ENCODE measurements around the gene CCHCR1. TPM values are rescaled to one million over a fixed set of nuclear protein-coding genes. Genes with fewer than 3 reads are reported as not detected.

CCHCR1 gene
- total and polyA plus RNA-seq, 2 of the 13 experiments (the other 11 are each of a cell fraction or from before 2014, with no cell fraction given), result 14.6 to 28.2 TPM

DNA sequence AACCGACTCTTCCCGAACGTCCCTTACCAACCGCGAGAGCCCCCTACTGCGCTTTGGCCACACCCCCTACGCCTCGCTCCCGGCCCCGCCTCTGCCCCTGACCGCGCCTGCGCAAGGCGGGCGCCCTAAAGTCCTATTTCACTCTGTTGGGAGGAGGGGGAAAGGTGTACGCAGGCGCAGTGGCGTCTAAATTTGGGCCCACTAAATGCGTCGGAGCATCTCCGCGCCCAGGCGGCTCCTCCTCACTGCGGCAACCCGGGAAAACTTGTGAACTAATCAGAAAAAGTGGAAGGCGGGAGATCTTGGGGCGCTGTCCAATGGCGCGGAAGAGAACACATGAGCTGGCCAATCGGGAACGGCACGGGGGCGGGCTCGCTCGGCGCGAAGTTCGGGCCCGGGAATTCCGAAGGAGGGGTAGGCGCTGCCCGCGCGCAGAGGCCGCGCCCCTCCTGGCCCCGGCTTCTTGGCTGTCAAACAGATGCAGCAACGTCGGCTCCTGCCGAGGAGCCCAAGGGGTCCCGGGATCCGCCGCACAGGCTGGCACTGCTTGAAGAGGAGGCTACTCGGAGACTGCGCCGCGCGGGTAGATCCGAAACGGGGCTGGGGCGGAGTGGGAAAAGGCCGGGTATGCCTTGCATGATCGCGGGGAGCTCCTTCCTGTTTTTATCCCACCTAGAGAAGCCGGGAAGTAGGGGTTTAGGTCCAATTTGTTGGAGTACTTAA lies 699 bp upstream of the CCHCR1 start, which contains the start of gene TCF19 (continued):
- no peak for TF ChIP-seq ZNF30 (CRISPR knock-in tag; IDR thresholded peaks at IDR 0.05)
- TF ChIP-seq, protein P1, sequence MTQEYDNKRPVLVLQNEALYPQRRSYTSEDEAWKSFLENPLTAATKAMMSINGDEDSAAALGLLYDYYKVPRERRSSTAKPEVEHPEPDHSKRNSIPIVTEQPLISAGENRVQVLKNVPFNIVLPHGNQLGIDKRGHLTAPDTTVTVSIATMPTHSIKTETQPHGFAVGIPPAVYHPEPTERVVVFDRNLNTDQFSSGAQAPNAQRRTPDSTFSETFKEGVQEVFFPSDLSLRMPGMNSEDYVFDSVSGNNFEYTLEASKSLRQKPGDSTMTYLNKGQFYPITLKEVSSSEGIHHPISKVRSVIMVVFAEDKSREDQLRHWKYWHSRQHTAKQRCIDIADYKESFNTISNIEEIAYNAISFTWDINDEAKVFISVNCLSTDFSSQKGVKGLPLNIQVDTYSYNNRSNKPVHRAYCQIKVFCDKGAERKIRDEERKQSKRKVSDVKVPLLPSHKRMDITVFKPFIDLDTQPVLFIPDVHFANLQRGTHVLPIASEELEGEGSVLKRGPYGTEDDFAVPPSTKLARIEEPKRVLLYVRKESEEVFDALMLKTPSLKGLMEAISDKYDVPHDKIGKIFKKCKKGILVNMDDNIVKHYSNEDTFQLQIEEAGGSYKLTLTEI (CRISPR knock-in tag; conservative IDR thresholded peaks at IDR 0.05), result peak; percentile 20; the same call in 1 of the 2 replicates
- no peak for TF ChIP-seq ZNF572 (CRISPR knock-in tag; IDR thresholded peaks at IDR 0.05)
- no peak for TF ChIP-seq SRSF9 (IDR thresholded peaks at IDR 0.05; ENCODE audit: borderline replicate concordance, insufficient read depth, low read depth, low read length, poor library complexity, severe bottlenecking)
- no peak for TF ChIP-seq ZNF709 (CRISPR knock-in tag; IDR thresholded peaks at IDR 0.05)
- no peak for TF ChIP-seq ZNF329 (CRISPR knock-in tag; IDR thresholded peaks at IDR 0.05; ENCODE audit: low read depth)
- TF ChIP-seq NONO (IDR thresholded peaks at IDR 0.05), result no peak
- TF ChIP-seq NONO (CRISPR knock-in tag; conservative IDR thresholded peaks at IDR 0.05), result peak; percentile 67; the same call in 1 of the 2 replicates
- TF ChIP-seq PAWR (CRISPR knock-in tag; IDR thresholded peaks at IDR 0.05; ENCODE audit: borderline replicate concordance), result no peak
- TF ChIP-seq, protein P2, sequence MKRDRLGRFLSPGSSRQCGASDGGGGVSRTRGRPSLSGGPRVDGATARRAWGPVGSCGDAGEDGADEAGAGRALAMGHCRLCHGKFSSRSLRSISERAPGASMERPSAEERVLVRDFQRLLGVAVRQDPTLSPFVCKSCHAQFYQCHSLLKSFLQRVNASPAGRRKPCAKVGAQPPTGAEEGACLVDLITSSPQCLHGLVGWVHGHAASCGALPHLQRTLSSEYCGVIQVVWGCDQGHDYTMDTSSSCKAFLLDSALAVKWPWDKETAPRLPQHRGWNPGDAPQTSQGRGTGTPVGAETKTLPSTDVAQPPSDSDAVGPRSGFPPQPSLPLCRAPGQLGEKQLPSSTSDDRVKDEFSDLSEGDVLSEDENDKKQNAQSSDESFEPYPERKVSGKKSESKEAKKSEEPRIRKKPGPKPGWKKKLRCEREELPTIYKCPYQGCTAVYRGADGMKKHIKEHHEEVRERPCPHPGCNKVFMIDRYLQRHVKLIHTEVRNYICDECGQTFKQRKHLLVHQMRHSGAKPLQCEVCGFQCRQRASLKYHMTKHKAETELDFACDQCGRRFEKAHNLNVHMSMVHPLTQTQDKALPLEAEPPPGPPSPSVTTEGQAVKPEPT (CRISPR knock-in tag; IDR thresholded peaks at IDR 0.05; ENCODE audit: low read depth), result peak; percentile 88; the same call in 1 of the 2 replicates
- TF ChIP-seq ZNF496 (CRISPR knock-in tag; IDR thresholded peaks at IDR 0.05; ENCODE audit: insufficient replicate concordance), result no peak
- TF ChIP-seq, protein P3, sequence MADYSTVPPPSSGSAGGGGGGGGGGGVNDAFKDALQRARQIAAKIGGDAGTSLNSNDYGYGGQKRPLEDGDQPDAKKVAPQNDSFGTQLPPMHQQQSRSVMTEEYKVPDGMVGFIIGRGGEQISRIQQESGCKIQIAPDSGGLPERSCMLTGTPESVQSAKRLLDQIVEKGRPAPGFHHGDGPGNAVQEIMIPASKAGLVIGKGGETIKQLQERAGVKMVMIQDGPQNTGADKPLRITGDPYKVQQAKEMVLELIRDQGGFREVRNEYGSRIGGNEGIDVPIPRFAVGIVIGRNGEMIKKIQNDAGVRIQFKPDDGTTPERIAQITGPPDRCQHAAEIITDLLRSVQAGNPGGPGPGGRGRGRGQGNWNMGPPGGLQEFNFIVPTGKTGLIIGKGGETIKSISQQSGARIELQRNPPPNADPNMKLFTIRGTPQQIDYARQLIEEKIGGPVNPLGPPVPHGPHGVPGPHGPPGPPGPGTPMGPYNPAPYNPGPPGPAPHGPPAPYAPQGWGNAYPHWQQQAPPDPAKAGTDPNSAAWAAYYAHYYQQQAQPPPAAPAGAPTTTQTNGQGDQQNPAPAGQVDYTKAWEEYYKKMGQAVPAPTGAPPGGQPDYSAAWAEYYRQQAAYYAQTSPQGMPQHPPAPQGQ (CRISPR knock-in tag; IDR thresholded peaks at IDR 0.05; ENCODE audit: borderline replicate concordance), result no peak
- TF ChIP-seq GATA4 (IDR thresholded peaks at IDR 0.05; ENCODE audit: borderline replicate concordance, low read depth), result no peak
- 0 out of 2 replicates have a peak, but pooled peaks have one; percentile 55 for TF ChIP-seq ZNF543 (CRISPR knock-in tag; IDR thresholded peaks at IDR 0.05)
- TF ChIP-seq, protein P4, sequence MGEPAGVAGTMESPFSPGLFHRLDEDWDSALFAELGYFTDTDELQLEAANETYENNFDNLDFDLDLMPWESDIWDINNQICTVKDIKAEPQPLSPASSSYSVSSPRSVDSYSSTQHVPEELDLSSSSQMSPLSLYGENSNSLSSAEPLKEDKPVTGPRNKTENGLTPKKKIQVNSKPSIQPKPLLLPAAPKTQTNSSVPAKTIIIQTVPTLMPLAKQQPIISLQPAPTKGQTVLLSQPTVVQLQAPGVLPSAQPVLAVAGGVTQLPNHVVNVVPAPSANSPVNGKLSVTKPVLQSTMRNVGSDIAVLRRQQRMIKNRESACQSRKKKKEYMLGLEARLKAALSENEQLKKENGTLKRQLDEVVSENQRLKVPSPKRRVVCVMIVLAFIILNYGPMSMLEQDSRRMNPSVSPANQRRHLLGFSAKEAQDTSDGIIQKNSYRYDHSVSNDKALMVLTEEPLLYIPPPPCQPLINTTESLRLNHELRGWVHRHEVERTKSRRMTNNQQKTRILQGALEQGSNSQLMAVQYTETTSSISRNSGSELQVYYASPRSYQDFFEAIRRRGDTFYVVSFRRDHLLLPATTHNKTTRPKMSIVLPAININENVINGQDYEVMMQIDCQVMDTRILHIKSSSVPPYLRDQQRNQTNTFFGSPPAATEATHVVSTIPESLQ (CRISPR knock-in tag; conservative IDR thresholded peaks at IDR 0.05), result no peak
- TF ChIP-seq FOXM1 (CRISPR knock-in tag; IDR thresholded peaks at IDR 0.05), result no peak
- TF ChIP-seq, protein P5, sequence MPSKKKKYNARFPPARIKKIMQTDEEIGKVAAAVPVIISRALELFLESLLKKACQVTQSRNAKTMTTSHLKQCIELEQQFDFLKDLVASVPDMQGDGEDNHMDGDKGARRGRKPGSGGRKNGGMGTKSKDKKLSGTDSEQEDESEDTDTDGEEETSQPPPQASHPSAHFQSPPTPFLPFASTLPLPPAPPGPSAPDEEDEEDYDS (CRISPR knock-in tag; IDR thresholded peaks at IDR 0.05), result peak; percentile 48; the same call in 1 of the 2 replicates
- no peak for TF ChIP-seq EHMT2 (IDR thresholded peaks at IDR 0.05; ENCODE audit: borderline replicate concordance, low read depth, low read length)
- TF ChIP-seq SP1 (IDR thresholded peaks at IDR 0.05), result no peak
- TF ChIP-seq SP1 (CRISPR knock-in tag; IDR thresholded peaks at IDR 0.05), result no peak

Measured in HepG2 (cell line).